HL-60 (cell line): ENCODE data around the gene SMO.

Source experiments
- TF ChIP-seq, protein P1 (sequence below): IDR thresholded peaks from one replicate; pipeline ENCODE4 v1.5.1; 2011; ENCODE audit warnings: low read length, control low read depth, inconsistent platforms; ENCODE audit not compliant: insufficient read depth
- TF ChIP-seq, protein P2 (sequence below): IDR thresholded peaks from 2 replicates; pipeline ENCODE4 v1.6.1; 2012; ENCODE audit warnings: low read depth; ENCODE audit not compliant: insufficient replicate concordance

DNA sequence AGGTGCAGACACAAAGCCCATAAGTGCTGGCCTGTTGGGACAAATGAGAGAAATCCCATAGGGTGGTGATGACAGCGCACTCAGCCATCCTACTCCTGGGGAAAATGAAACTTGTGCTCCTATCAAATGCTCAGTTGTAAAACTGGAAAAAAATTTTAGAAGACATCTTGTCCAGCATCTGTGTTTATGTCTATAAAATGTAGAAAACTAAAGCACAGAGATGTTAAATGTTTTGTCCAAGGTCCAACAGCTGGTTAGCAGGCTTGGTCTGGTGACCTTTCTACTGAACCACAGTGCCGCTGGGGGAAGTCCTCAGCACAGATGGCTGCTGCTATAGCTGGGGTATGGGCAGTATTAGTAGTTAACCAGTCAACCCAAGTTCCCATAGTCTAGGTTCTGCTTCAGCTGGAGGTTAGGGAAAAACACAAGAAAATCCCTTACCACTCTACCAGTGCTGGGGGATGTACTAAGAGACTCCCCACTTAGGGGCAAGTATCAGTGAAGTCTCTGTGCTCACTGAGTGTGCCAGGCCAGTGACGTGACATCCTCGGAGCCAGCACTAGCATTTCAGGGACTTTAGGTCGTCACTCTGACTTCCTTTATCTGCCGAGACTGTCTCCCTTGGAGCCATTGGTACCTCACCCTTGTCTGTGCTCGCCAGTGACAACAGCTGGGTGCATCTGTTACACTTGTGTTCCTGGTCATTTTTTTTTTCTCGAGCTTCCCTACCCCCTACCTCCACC lies 42.0 kb upstream of the SMO start:
- TF ChIP-seq, protein P1, sequence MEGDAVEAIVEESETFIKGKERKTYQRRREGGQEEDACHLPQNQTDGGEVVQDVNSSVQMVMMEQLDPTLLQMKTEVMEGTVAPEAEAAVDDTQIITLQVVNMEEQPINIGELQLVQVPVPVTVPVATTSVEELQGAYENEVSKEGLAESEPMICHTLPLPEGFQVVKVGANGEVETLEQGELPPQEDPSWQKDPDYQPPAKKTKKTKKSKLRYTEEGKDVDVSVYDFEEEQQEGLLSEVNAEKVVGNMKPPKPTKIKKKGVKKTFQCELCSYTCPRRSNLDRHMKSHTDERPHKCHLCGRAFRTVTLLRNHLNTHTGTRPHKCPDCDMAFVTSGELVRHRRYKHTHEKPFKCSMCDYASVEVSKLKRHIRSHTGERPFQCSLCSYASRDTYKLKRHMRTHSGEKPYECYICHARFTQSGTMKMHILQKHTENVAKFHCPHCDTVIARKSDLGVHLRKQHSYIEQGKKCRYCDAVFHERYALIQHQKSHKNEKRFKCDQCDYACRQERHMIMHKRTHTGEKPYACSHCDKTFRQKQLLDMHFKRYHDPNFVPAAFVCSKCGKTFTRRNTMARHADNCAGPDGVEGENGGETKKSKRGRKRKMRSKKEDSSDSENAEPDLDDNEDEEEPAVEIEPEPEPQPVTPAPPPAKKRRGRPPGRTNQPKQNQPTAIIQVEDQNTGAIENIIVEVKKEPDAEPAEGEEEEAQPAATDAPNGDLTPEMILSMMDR: no peak
- TF ChIP-seq, protein P2, sequence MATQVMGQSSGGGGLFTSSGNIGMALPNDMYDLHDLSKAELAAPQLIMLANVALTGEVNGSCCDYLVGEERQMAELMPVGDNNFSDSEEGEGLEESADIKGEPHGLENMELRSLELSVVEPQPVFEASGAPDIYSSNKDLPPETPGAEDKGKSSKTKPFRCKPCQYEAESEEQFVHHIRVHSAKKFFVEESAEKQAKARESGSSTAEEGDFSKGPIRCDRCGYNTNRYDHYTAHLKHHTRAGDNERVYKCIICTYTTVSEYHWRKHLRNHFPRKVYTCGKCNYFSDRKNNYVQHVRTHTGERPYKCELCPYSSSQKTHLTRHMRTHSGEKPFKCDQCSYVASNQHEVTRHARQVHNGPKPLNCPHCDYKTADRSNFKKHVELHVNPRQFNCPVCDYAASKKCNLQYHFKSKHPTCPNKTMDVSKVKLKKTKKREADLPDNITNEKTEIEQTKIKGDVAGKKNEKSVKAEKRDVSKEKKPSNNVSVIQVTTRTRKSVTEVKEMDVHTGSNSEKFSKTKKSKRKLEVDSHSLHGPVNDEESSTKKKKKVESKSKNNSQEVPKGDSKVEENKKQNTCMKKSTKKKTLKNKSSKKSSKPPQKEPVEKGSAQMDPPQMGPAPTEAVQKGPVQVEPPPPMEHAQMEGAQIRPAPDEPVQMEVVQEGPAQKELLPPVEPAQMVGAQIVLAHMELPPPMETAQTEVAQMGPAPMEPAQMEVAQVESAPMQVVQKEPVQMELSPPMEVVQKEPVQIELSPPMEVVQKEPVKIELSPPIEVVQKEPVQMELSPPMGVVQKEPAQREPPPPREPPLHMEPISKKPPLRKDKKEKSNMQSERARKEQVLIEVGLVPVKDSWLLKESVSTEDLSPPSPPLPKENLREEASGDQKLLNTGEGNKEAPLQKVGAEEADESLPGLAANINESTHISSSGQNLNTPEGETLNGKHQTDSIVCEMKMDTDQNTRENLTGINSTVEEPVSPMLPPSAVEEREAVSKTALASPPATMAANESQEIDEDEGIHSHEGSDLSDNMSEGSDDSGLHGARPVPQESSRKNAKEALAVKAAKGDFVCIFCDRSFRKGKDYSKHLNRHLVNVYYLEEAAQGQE: no peak
